WTC11 (cell line): ENCODE data around the gene PTPRK. TPM values are rescaled to one million over a fixed set of nuclear protein-coding genes. Genes with fewer than 3 reads are reported as not detected.

ENCODE experiments used
- ATAC-seq: fragments of 200-7000 bp; cut with Tn5 transposase; 2 replicates; pipeline ENCODE4 v1.10.0; 2021; ENCODE audit warnings: mild to moderate bottlenecking, moderate library complexity
- CTCF ChIA-PET: fragments of 300-600 bp; sonication (Branson Sonifier 250); formaldehyde crosslinking; loops from one replicate; lab custom pipeline; 2021; ENCODE audit warnings: antibody characterized with exemption; lab: Charles Lee
- POLR2A ChIA-PET: fragments of 350-600 bp; sonication (Branson Sonifier 250); formaldehyde crosslinking; loops from one replicate; lab custom pipeline; 2021; ENCODE audit warnings: antibody characterized with exemption; lab: Charles Lee
- DNase-seq: peaks from one replicate; pipeline ENCODE4 v3.0.0; 2021; ENCODE audit warnings: low spot score
- H3K27ac Mint-ChIP-seq: 2 replicates; pipeline ENCODE4 v1.8.0; 2021; ENCODE audit warnings: mixed read lengths
- H3K27me3 Mint-ChIP-seq: 2 replicates; pipeline ENCODE4 v1.8.0; 2021; ENCODE audit warnings: low read depth, mild to moderate bottlenecking, moderate library complexity, mixed read lengths
- H3K36me3 Mint-ChIP-seq: 2 replicates; pipeline ENCODE4 v1.8.0; 2021; ENCODE audit warnings: mixed read lengths
- H3K4me1 Mint-ChIP-seq: 2 replicates; pipeline ENCODE4 v1.8.0; 2022; ENCODE audit warnings: mixed read lengths
- H3K4me3 Mint-ChIP-seq: 2 replicates; pipeline ENCODE4 v1.8.0; 2021; ENCODE audit warnings: mild to moderate bottlenecking, moderate library complexity, mixed read lengths
- H3K9me3 Mint-ChIP-seq: 2 replicates; pipeline ENCODE4 v1.8.0; 2021; ENCODE audit warnings: mixed read lengths
- AFF4 ChIP-seq: sonication (generic); formaldehyde crosslinking; IDR thresholded peaks from 2 replicates; pipeline ENCODE4 v1.8.1; 2023; ENCODE audit warnings: mild to moderate bottlenecking, missing genetic modification reagents, borderline replicate concordance
- AR ChIP-seq: fragments of 250-450 bp; sonication (Bioruptor Pico); IDR thresholded peaks from 2 replicates; pipeline ENCODE4 v1.9.0; 2021; ENCODE audit warnings: mild to moderate bottlenecking
- ATF3 ChIP-seq: sonication (generic); formaldehyde crosslinking; conservative IDR thresholded peaks from 2 replicates; pipeline ENCODE4 v1.8.1; 2022; ENCODE audit warnings: mild to moderate bottlenecking, missing genetic modification reagents
- ATF6 ChIP-seq: sonication (generic); formaldehyde crosslinking; IDR thresholded peaks from 2 replicates; pipeline ENCODE4 v1.8.1; 2023; ENCODE audit warnings: mild to moderate bottlenecking, missing genetic modification reagents
- FOXP4 ChIP-seq: sonication (generic); formaldehyde crosslinking; IDR thresholded peaks from 2 replicates; pipeline ENCODE4 v1.8.0; 2022; ENCODE audit warnings: mild to moderate bottlenecking, missing genetic modification reagents
- HMGXB4 ChIP-seq: sonication (generic); formaldehyde crosslinking; IDR thresholded peaks from 2 replicates; pipeline ENCODE4 v1.8.1; 2023; ENCODE audit warnings: mild to moderate bottlenecking, moderate library complexity, missing genetic modification reagents
- JAZF1 ChIP-seq: fragments of 250-450 bp; sonication (Bioruptor Pico); IDR thresholded peaks from 2 replicates; pipeline ENCODE4 v1.9.0; 2021; ENCODE audit warnings: moderate library complexity, mild to moderate bottlenecking, inconsistent platforms
- NFATC4 ChIP-seq: fragments of 250-450 bp; sonication (Bioruptor Pico); IDR thresholded peaks from 2 replicates; pipeline ENCODE4 v1.9.0; 2021; ENCODE audit warnings: mild to moderate bottlenecking
- NR1H2 ChIP-seq: sonication (generic); formaldehyde crosslinking; IDR thresholded peaks from 2 replicates; pipeline ENCODE4 v1.9.0; 2021; ENCODE audit warnings: mild to moderate bottlenecking, moderate library complexity, missing genetic modification reagents
- NR2C2 ChIP-seq: sonication (generic); formaldehyde crosslinking; IDR thresholded peaks from 2 replicates; pipeline ENCODE4 v1.8.0; 2022; ENCODE audit warnings: mild to moderate bottlenecking, missing genetic modification reagents
- ZNF121 ChIP-seq: sonication (generic); formaldehyde crosslinking; IDR thresholded peaks from 2 replicates; pipeline ENCODE4 v1.8.0; 2023; ENCODE audit warnings: missing genetic modification reagents
- ZNF232 ChIP-seq: sonication (generic); formaldehyde crosslinking; IDR thresholded peaks from 2 replicates; pipeline ENCODE4 v1.8.0; 2022; ENCODE audit warnings: mild to moderate bottlenecking, missing genetic modification reagents
- ZNF396 ChIP-seq: fragments of 250-450 bp; sonication (Bioruptor Pico); IDR thresholded peaks from 2 replicates; pipeline ENCODE4 v1.8.0; 2021; ENCODE audit warnings: mild to moderate bottlenecking, moderate library complexity, borderline replicate concordance
- ZNF423 ChIP-seq: fragments of 250-450 bp; sonication (Bioruptor Pico); IDR thresholded peaks from 2 replicates; pipeline ENCODE4 v2.1.2; 2022; ENCODE audit warnings: mild to moderate bottlenecking, moderate library complexity
- ZNF425 ChIP-seq: fragments of 250-450 bp; sonication (Bioruptor Pico); conservative IDR thresholded peaks from 2 replicates; pipeline ENCODE4 v1.9.0; 2021; ENCODE audit warnings: mild to moderate bottlenecking
- total RNA-seq: library from RNA; stranded (reverse); gene quantifications from 3 replicates; pipeline ENCODE4 v1.2.3, GENCODE V29; 2021

Gene PTPRK
- total RNA-seq, 1 experiment from 2014 or later, result 44.8 TPM

GRCh38 chr6:128033156-128033555 is 487.2 kb downstream of the PTPRK start (continued):
- TF ChIP-seq FOXP4 (CRISPR knock-in tag), result no peak

GRCh38 chr6:128032042-128032441 is 488.4 kb downstream of the PTPRK start:
- TF ChIP-seq ATF6, result no peak
- DNase-seq (no peak), ATAC-seq (no peak)
- H3K4me3 Mint-ChIP-seq, result no peak overlapping the region
- H3K9me3 Mint-ChIP-seq, result no peaks in the 10 kb centered on the region
- H3K4me1 Mint-ChIP-seq, result peaks cover 4% of the 10 kb centered on the region; the same call in 1 of the 2 replicates
- ChIA-PET CTCF (no interaction called here), POLR2A (no interaction called here)
- no peaks in the 10 kb centered on the region for H3K27me3 Mint-ChIP-seq
- no peaks in the 10 kb centered on the region for H3K36me3 Mint-ChIP-seq
- H3K27ac Mint-ChIP-seq, result no peak overlapping the region

- no peak for DNase-seq
- ATAC-seq, result no peak
- no peaks in the 10 kb centered on the region for H3K27me3 Mint-ChIP-seq
- peaks cover 16% of the 10 kb centered on the region for H3K4me1 Mint-ChIP-seq
- H3K36me3 Mint-ChIP-seq, result no peaks in the 10 kb centered on the region
- ChIA-PET CTCF (no interaction called here), POLR2A (no interaction called here)
- H3K4me3 Mint-ChIP-seq, result no peak overlapping the region
- no peak overlapping the region for H3K27ac Mint-ChIP-seq
- H3K9me3 Mint-ChIP-seq, result no peaks in the 10 kb centered on the region
- TF ChIP-seq ZNF396 (CRISPR knock-in tag) (no peak), AR (CRISPR knock-in tag) (no peak), ZNF121 (CRISPR knock-in tag) (no peak), ZNF425 (CRISPR knock-in tag) (no peak), AFF4 (CRISPR knock-in tag) (no peak), ZNF423 (CRISPR knock-in tag) (no peak), NR1H2 (CRISPR knock-in tag) (no peak), JAZF1 (no peak), ATF3 (CRISPR knock-in tag) (no peak), HMGXB4 (CRISPR knock-in tag) (no peak), NFATC4 (CRISPR knock-in tag) (no peak), ZNF232 (no peak), NR2C2 (CRISPR knock-in tag) (no peak)
These were observed 490.6 kb downstream of the PTPRK start for GRCh38 chr6:128029826-128030225.
